HFF-Myc (cell line): ENCODE data around the gene CTSO.

Experiments
- DNase-seq: peaks from one replicate; pipeline ENCODE4 v3.0.0-alpha.2; 2011; ENCODE audit warnings: low read depth; ENCODE audit errors: extremely low read depth
- H3K4me3 ChIP-seq: replicated peaks from 2 replicates; pipeline ENCODE4 v1.5.1; 2011; ENCODE audit warnings: low read depth, mild to moderate bottlenecking, control low read depth, low read length
- TF ChIP-seq, protein P1 (sequence below): IDR thresholded peaks from 2 replicates; pipeline ENCODE4 v1.5.1; 2012; ENCODE audit warnings: mild to moderate bottlenecking, low read depth, low read length, control low read depth; ENCODE audit errors: missing control alignments

CTSO gene

DNA sequence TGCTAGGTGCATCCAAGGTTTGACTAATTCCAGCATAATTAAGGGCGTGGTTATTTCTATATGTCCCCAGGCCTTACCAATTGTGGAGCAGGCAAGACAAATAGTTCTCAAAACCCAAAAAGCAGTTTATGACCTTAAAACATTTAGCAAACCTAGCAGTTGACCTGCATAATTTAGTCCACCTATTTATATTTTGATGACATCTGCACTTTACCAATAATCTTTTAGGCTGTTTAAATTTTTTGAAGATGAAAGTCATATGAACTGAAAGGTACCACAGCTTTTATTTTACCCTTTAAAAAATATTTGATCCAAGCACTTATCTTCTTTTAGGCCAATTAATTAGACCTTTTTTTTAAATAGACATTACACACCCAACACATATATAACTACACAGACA is 77.8 kb downstream of the CTSO start:
- no peak overlapping the region for H3K4me3 ChIP-seq
- TF ChIP-seq, protein P1, sequence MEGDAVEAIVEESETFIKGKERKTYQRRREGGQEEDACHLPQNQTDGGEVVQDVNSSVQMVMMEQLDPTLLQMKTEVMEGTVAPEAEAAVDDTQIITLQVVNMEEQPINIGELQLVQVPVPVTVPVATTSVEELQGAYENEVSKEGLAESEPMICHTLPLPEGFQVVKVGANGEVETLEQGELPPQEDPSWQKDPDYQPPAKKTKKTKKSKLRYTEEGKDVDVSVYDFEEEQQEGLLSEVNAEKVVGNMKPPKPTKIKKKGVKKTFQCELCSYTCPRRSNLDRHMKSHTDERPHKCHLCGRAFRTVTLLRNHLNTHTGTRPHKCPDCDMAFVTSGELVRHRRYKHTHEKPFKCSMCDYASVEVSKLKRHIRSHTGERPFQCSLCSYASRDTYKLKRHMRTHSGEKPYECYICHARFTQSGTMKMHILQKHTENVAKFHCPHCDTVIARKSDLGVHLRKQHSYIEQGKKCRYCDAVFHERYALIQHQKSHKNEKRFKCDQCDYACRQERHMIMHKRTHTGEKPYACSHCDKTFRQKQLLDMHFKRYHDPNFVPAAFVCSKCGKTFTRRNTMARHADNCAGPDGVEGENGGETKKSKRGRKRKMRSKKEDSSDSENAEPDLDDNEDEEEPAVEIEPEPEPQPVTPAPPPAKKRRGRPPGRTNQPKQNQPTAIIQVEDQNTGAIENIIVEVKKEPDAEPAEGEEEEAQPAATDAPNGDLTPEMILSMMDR = no peak
- no peak for DNase-seq
